HUES64 (cell line): ENCODE data around the gene CHN2.

Experiments used
- H3K27ac ChIP-seq: 2 replicates; pipeline ENCODE4 v1.7.0; 2013; ENCODE audit warnings: low read depth, low read length, inconsistent platforms
- H3K27me3 ChIP-seq: 2 replicates; pipeline ENCODE4 v1.6.1; 2013; ENCODE audit warnings: mild to moderate bottlenecking, low read length; ENCODE audit not compliant: insufficient read depth
- H3K36me3 ChIP-seq: 2 replicates; pipeline ENCODE4 v1.6.1; 2013; ENCODE audit warnings: mild to moderate bottlenecking, low read length; ENCODE audit not compliant: insufficient read depth
- H3K4me1 ChIP-seq: 2 replicates; pipeline ENCODE4 v1.6.1; 2013; ENCODE audit warnings: mild to moderate bottlenecking, low read length, moderate library complexity; ENCODE audit not compliant: insufficient read depth
- H3K4me3 ChIP-seq: 2 replicates; pipeline ENCODE4 v1.5.1; 2013; ENCODE audit warnings: mild to moderate bottlenecking, low read length, moderate library complexity
- H3K9ac ChIP-seq: 2 replicates; pipeline ENCODE4 v1.6.1; 2013; ENCODE audit warnings: mild to moderate bottlenecking, low read depth, low read length
- H3K9me3 ChIP-seq: 2 replicates; pipeline ENCODE4 v1.6.1; 2013; ENCODE audit warnings: low read depth, low read length; ENCODE audit not compliant: insufficient read depth
- WGBS: fragments of 150-250, 120-280 bp; methylation state at CpG from one replicate; pipeline ENCODE4 v1.1.7; 2013; ENCODE audit warnings: missing lambda C conversion rate; 5-methylcytosine and 5-hydroxymethylcytosine counted together

The CHN2 gene

GRCh38 chr7:29160080-29160479 lies 34.5 kb upstream of the CHN2 start:
- Histone ChIP-seq H3K4me1 (peaks cover 12% of the 10 kb centered on the region; the same call in 1 of the 2 replicates), H3K4me3 (no peak overlapping the region), H3K27me3 (no peaks in the 10 kb centered on the region), H3K27ac (no peak overlapping the region), H3K9me3 (no peaks in the 10 kb centered on the region), H3K9ac (no peak overlapping the region), H3K36me3 (no peaks in the 10 kb centered on the region)
- WGBS: 47% methylated on average over 2 of the region's 2 CpGs

- H3K9ac ChIP-seq: no peak overlapping the region
- H3K27me3 ChIP-seq: no peaks in the 10 kb centered on the region
- no peak overlapping the region for H3K27ac ChIP-seq
- WGBS: 90% methylated on average over 3 of the region's 4 CpGs
- H3K36me3 ChIP-seq: no peaks in the 10 kb centered on the region
- H3K4me3 ChIP-seq: no peak overlapping the region
- H3K9me3 ChIP-seq: no peaks in the 10 kb centered on the region
- H3K4me1 ChIP-seq: peaks cover 12% of the 10 kb centered on the region; the same call in 1 of the 2 replicates
Observed at GRCh38 chr7:29161231-29161630, 33.3 kb upstream of the CHN2 start.

- no peak overlapping the region for H3K4me3 ChIP-seq
- no peak overlapping the region for H3K9ac ChIP-seq
- no peaks in the 10 kb centered on the region for H3K9me3 ChIP-seq
- H3K27me3 ChIP-seq: no peaks in the 10 kb centered on the region
- H3K4me1 ChIP-seq: no peaks in the 10 kb centered on the region
- no peaks in the 10 kb centered on the region for H3K36me3 ChIP-seq
- no peak overlapping the region for H3K27ac ChIP-seq
- WGBS: 97% methylated on average over 3 of the region's 6 CpGs
Observed at GRCh38 chr7:29162577-29162976, 32.0 kb upstream of the CHN2 start.

GRCh38 chr7:29163854-29164253 lies 30.7 kb upstream of the CHN2 start:
- Histone ChIP-seq H3K27ac (no peak overlapping the region), H3K36me3 (no peaks in the 10 kb centered on the region), H3K9ac (no peak overlapping the region), H3K27me3 (no peaks in the 10 kb centered on the region), H3K9me3 (no peaks in the 10 kb centered on the region), H3K4me3 (no peak overlapping the region), H3K4me1 (no peaks in the 10 kb centered on the region)
- WGBS: 89% methylated on average over 3 of the region's 3 CpGs

- Histone ChIP-seq H3K9me3 (no peaks in the 10 kb centered on the region), H3K36me3 (no peaks in the 10 kb centered on the region), H3K4me3 (no peak overlapping the region), H3K27me3 (no peaks in the 10 kb centered on the region), H3K27ac (no peak overlapping the region), H3K9ac (no peak overlapping the region), H3K4me1 (no peaks in the 10 kb centered on the region)
- 0% methylated on average over 1 of the region's 1 CpG for WGBS
Observed at GRCh38 chr7:29167721-29168120, 26.9 kb upstream of the CHN2 start.

- no peaks in the 10 kb centered on the region for H3K27me3 ChIP-seq
- no peaks in the 10 kb centered on the region for H3K36me3 ChIP-seq
- WGBS: 94% methylated on average over 7 of the region's 7 CpGs
- H3K4me1 ChIP-seq: no peaks in the 10 kb centered on the region
- no peak overlapping the region for H3K9ac ChIP-seq
- no peak overlapping the region for H3K27ac ChIP-seq
- no peaks in the 10 kb centered on the region for H3K9me3 ChIP-seq
- H3K4me3 ChIP-seq: no peak overlapping the region
Observed at GRCh38 chr7:29170781-29171180, 23.8 kb upstream of the CHN2 start.

- Histone ChIP-seq H3K4me1 (no peaks in the 10 kb centered on the region), H3K27ac (no peak overlapping the region), H3K36me3 (no peaks in the 10 kb centered on the region), H3K4me3 (no peak overlapping the region), H3K9me3 (no peaks in the 10 kb centered on the region), H3K27me3 (no peaks in the 10 kb centered on the region), H3K9ac (no peak overlapping the region)
- 94% methylated on average over 2 of the region's 3 CpGs for WGBS
Observed at GRCh38 chr7:29173458-29173857, 21.1 kb upstream of the CHN2 start.

GRCh38 chr7:29177963-29178600 lies 16.5 kb upstream of the CHN2 start:
- Histone ChIP-seq H3K9ac (no peak overlapping the region), H3K9me3 (no peaks in the 10 kb centered on the region), H3K27ac (no peak overlapping the region), H3K4me3 (no peak overlapping the region), H3K36me3 (no peaks in the 10 kb centered on the region), H3K4me1 (0 out of 2 replicates have a peak, but pooled peaks cover 2% of the 10 kb centered on the region), H3K27me3 (no peaks in the 10 kb centered on the region)
- WGBS: 91% methylated on average over 9 of the region's 9 CpGs

- WGBS: no CpG with 5 or more reads among the region's 1 CpG
- no peak overlapping the region for H3K27ac ChIP-seq
Observed at GRCh38 chr7:29179115-29179514, 15.5 kb upstream of the CHN2 start.

GRCh38 chr7:29184599-29184998 lies 10.0 kb upstream of the CHN2 start:
- 86% methylated on average over 2 of the region's 2 CpGs for whole genome bisulfite sequencing
- no peaks in the 10 kb centered on the region for H3K27me3 ChIP-seq
- H3K36me3 ChIP-seq: no peaks in the 10 kb centered on the region

More at GRCh38 chr7:29179115-29179514, 15.5 kb upstream of the CHN2 start:
- Histone ChIP-seq H3K9ac (no peak overlapping the region), H3K4me1 (0 out of 2 replicates have a peak, but pooled peaks cover 2% of the 10 kb centered on the region), H3K27me3 (no peaks in the 10 kb centered on the region), H3K9me3 (no peaks in the 10 kb centered on the region), H3K36me3 (no peaks in the 10 kb centered on the region), H3K4me3 (no peak overlapping the region)

GRCh38 chr7:29185613-29186012 lies 9.0 kb upstream of the CHN2 start:
- 89% methylated on average over 6 of the region's 6 CpGs for WGBS
- Histone ChIP-seq H3K9me3 (no peaks in the 10 kb centered on the region), H3K27me3 (peaks cover 8% of the 10 kb centered on the region), H3K4me3 (no peak overlapping the region), H3K36me3 (no peaks in the 10 kb centered on the region), H3K4me1 (peaks cover 15% of the 10 kb centered on the region), H3K27ac (no peak overlapping the region), H3K9ac (no peak overlapping the region)

More at GRCh38 chr7:29184599-29184998, 10.0 kb upstream of the CHN2 start:
- H3K4me3 ChIP-seq: no peak overlapping the region
- H3K4me1 ChIP-seq: peaks cover 7% of the 10 kb centered on the region; the same call in 1 of the 2 replicates
- H3K9me3 ChIP-seq: no peaks in the 10 kb centered on the region
- no peak overlapping the region for H3K9ac ChIP-seq
- no peak overlapping the region for H3K27ac ChIP-seq
